KMS-11 (cell line): ENCODE data around the gene DMTF1.

Experiments used
- H2AFZ ChIP-seq: fragments of 200-600 bp; sonication (generic); 2 replicates; pipeline ENCODE4 v1.6.1; 2016; ENCODE audit warnings: antibody characterized with exemption, mixed run types, low read depth
- H3K27ac ChIP-seq: fragments of 200-600 bp; sonication (generic); 2 replicates; pipeline ENCODE4 v1.6.1; 2016; ENCODE audit warnings: mild to moderate bottlenecking, mixed run types
- H3K27me3 ChIP-seq: fragments of 200-600 bp; sonication (generic); 2 replicates; pipeline ENCODE4 v1.6.1; 2017; ENCODE audit warnings: mild to moderate bottlenecking, low read depth, mixed run types, moderate library complexity; ENCODE audit not compliant: insufficient read depth
- H3K36me3 ChIP-seq: fragments of 200-600 bp; sonication (generic); 2 replicates; pipeline ENCODE4 v1.6.1; 2017; ENCODE audit warnings: mild to moderate bottlenecking, mixed run types; ENCODE audit not compliant: insufficient read depth
- H3K4me1 ChIP-seq: fragments of 200-600 bp; sonication (generic); 2 replicates; pipeline ENCODE4 v1.6.1; 2016; ENCODE audit warnings: mild to moderate bottlenecking, low read depth, mixed run types; ENCODE audit not compliant: poor library complexity, severe bottlenecking
- H3K4me2 ChIP-seq: fragments of 200-600 bp; sonication (generic); 2 replicates; pipeline ENCODE4 v1.7.0; 2016; ENCODE audit warnings: mild to moderate bottlenecking, mixed run types
- H3K4me3 ChIP-seq: fragments of 200-600 bp; sonication (generic); IDR thresholded peaks from 2 replicates; pipeline ENCODE4 v1.6.1; 2017; ENCODE audit warnings: low read depth, low read length, mixed read lengths; ENCODE audit not compliant: insufficient read depth
- H3K79me2 ChIP-seq: fragments of 200-600 bp; sonication (generic); 2 replicates; pipeline ENCODE4 v1.6.1; 2016; ENCODE audit warnings: low read depth, mixed run types; ENCODE audit not compliant: insufficient read depth
- H3K9ac ChIP-seq: fragments of 200-600 bp; sonication (generic); 2 replicates; pipeline ENCODE4 v1.6.1; 2016; ENCODE audit warnings: mild to moderate bottlenecking, mixed run types
- H4K20me1 ChIP-seq: fragments of 200-600 bp; sonication (generic); 2 replicates; pipeline ENCODE4 v1.6.1; 2016; ENCODE audit warnings: mild to moderate bottlenecking, mixed run types; ENCODE audit not compliant: insufficient read depth
- TF ChIP-seq, protein P1 (sequence below): fragments of 200-600 bp; sonication (generic); conservative IDR thresholded peaks from 2 replicates; pipeline ENCODE4 v1.6.1; 2017; ENCODE audit warnings: low read depth, mild to moderate bottlenecking, antibody characterized with exemption, low read length, moderate library complexity, mixed read lengths

The DMTF1 gene

GRCh38 chr7:87223666-87224065 lies 71.4 kb downstream of the DMTF1 start:
- Histone ChIP-seq H3K36me3 (no peaks in the 10 kb centered on the region), H3K27ac (no peak overlapping the region), H3K4me1 (peaks cover 9% of the 10 kb centered on the region), H3K79me2 (peaks cover 4% of the 10 kb centered on the region; the same call in 1 of the 2 replicates), H3K4me3 (no peak overlapping the region), H3K9ac (no peak overlapping the region), H4K20me1 (no peaks in the 10 kb centered on the region), H3K4me2 (no peak overlapping the region), H3K27me3 (no peaks in the 10 kb centered on the region), H2AFZ (no peak overlapping the region)
- TF ChIP-seq, protein P1, sequence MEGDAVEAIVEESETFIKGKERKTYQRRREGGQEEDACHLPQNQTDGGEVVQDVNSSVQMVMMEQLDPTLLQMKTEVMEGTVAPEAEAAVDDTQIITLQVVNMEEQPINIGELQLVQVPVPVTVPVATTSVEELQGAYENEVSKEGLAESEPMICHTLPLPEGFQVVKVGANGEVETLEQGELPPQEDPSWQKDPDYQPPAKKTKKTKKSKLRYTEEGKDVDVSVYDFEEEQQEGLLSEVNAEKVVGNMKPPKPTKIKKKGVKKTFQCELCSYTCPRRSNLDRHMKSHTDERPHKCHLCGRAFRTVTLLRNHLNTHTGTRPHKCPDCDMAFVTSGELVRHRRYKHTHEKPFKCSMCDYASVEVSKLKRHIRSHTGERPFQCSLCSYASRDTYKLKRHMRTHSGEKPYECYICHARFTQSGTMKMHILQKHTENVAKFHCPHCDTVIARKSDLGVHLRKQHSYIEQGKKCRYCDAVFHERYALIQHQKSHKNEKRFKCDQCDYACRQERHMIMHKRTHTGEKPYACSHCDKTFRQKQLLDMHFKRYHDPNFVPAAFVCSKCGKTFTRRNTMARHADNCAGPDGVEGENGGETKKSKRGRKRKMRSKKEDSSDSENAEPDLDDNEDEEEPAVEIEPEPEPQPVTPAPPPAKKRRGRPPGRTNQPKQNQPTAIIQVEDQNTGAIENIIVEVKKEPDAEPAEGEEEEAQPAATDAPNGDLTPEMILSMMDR: no peak

GRCh38 chr7:87225696-87226095 lies 73.4 kb downstream of the DMTF1 start:
- TF ChIP-seq, protein P1: no peak
- Histone ChIP-seq H2AFZ (no peak overlapping the region), H3K9ac (no peak overlapping the region), H3K79me2 (no peaks in the 10 kb centered on the region), H3K27ac (no peak overlapping the region), H3K4me2 (no peak overlapping the region), H3K36me3 (no peaks in the 10 kb centered on the region), H3K4me3 (no peak overlapping the region), H3K27me3 (no peaks in the 10 kb centered on the region), H3K4me1 (peaks cover 6% of the 10 kb centered on the region), H4K20me1 (no peaks in the 10 kb centered on the region)

DNA sequence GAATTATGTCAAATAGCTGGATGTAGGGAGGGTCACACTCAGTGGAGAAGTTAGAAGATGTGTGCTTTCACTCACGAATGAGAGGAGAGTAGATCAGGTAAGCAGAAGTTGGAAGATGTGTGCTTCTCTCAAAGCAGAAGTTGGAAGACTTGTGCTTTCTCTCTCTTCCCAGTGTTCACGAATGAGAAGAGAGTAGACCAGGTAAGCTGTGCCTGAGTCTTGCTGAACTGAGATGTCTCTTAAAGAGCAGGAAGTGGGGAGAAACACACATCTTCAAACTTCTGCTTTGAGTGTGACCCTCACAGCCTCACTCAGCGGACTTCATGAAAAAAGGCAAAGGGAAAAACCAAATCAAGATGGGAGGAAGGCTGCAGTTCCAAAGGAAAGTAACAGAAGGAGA lies 74.2 kb downstream of the DMTF1 start:
- H3K27ac ChIP-seq: no peak overlapping the region

GRCh38 chr7:87231258-87231657 lies 79.0 kb downstream of the DMTF1 start:
- Histone ChIP-seq H3K4me3 (no peak overlapping the region), H3K79me2 (no peaks in the 10 kb centered on the region), H3K27me3 (no peaks in the 10 kb centered on the region), H3K36me3 (no peaks in the 10 kb centered on the region), H4K20me1 (no peaks in the 10 kb centered on the region), H3K4me2 (no peak overlapping the region), H3K9ac (no peak overlapping the region), H2AFZ (no peak overlapping the region), H3K27ac (no peak overlapping the region), H3K4me1 (no peaks in the 10 kb centered on the region)
- TF ChIP-seq, protein P1: no peak

More for the DNA sequence above, 74.2 kb downstream of the DMTF1 start:
- H3K27me3 ChIP-seq: no peaks in the 10 kb centered on the region
- TF ChIP-seq, protein P1: no peak
- no peaks in the 10 kb centered on the region for H4K20me1 ChIP-seq
- H3K79me2 ChIP-seq: no peaks in the 10 kb centered on the region
- H3K9ac ChIP-seq: no peak overlapping the region
- H3K4me1 ChIP-seq: peaks cover under 1% of the 10 kb centered on the region
- no peak overlapping the region for H2AFZ ChIP-seq
- H3K4me2 ChIP-seq: no peak overlapping the region
- H3K36me3 ChIP-seq: no peaks in the 10 kb centered on the region
- H3K4me3 ChIP-seq: no peak overlapping the region
